ENCODE data around the gene KDELR1.
A peak's percentile ranks its signal among the peaks of the same experiment; 100 is the strongest.

KDELR1 gene

GRCh38 chr19:48370955-48371354 lies 20.4 kb downstream of the KDELR1 start:
- no peak for DNase-seq

DNA sequence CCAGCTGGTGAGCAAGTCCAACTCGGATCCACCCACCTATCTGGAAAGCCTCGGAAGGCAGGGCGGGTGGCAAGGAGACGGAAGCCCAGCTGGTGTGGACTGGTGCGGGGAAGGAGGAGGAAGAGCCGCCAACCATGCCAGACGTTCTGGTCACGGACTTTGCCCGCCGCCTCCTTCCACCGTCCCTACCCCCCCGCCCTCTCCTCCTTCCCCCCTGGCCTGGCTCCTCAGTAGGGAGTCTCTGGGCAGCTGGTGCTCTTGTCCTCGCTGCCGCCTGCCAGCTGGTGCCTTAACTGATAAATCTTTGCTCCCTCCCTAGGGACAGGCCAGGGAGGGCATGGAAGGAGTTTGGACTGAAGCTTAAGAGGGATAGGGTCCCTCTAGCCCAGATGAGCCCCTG lies 22.4 kb downstream of the KDELR1 start:
- DNase-seq: no peak

- DNase-seq: no peak
These were observed 23.5 kb downstream of the KDELR1 start for GRCh38 chr19:48367855-48368254.

- no peak for DNase-seq
These were observed 25.7 kb downstream of the KDELR1 start for GRCh38 chr19:48365602-48366001.

- no peak for DNase-seq
These were observed 26.6 kb downstream of the KDELR1 start for GRCh38 chr19:48364598-48365348.

- DNase-seq: peak; percentile 98
These were observed 27.3 kb downstream of the KDELR1 start, which contains the start of the genes SYNGR4 and TMEM143 for GRCh38 chr19:48363810-48364597. TSS of gene SYNGR4 (plus strand) at chr19:48364367. CDS start at chr19:48365843, 1,476 bp downstream. TSS of gene TMEM143 (minus strand) at chr19:48363940. CDS start at chr19:48363920, 20 bp downstream.

DNA sequence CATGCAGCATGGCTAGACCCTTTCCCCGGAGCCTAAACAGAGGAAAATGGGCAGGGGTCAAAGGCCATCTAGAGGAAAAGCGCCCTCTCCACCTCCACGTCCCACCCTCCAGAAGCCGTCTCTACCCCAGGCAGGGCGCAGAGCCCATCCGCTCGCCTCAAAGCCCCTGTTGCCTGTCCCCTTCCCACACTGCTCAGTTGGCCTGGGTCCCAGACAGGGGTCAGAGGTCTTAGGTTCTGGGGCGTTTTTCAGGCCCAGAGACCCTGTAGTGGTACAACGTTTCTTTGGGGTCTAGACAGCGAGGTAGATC lies 27.9 kb downstream of the KDELR1 start:
- DNase-seq: no peak

DNA sequence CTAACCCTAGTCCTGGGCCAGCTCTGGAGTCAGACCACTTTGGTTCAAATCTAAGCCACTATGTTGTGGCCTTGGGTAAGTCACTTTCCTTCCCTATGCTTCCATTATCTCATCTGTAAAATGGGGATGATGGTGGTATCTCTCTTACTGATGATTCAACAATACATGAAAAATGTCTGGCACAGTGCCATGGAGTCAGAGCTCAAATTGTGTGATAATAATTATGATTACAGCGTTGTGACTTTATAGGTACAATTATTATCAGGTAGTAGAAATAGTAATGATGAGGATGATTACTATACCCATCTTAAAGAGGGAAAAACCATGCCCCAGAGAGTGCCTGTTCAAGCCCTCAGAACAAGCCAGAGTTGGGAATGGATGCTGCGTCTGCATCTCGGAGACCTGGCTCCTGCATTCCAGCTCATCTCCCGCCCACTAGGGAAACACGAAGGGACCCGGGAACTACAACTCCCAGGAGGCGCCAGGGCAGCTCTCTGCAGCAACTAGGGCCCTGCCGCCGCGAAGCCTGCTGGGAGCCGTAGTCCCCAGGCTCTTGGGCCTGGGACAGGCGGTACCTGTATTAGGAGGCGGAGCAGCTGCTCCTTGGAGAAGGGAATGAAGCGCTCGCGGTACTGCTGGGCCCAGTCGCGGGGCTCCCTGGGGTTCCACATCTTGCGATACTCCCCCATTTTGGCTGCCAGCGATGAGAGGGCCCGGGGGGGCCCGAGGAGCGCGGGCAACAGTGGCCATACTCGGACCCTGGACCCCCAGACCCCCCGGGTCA lies 28.4 kb downstream of the KDELR1 start:
- peak; percentile 85 for DNase-seq

GRCh38 chr19:48361912-48362311 lies 29.4 kb downstream of the KDELR1 start:
- DNase-seq: no peak

- no peak for DNase-seq
These were observed 32.2 kb downstream of the KDELR1 start for GRCh38 chr19:48359123-48359522.

DNA sequence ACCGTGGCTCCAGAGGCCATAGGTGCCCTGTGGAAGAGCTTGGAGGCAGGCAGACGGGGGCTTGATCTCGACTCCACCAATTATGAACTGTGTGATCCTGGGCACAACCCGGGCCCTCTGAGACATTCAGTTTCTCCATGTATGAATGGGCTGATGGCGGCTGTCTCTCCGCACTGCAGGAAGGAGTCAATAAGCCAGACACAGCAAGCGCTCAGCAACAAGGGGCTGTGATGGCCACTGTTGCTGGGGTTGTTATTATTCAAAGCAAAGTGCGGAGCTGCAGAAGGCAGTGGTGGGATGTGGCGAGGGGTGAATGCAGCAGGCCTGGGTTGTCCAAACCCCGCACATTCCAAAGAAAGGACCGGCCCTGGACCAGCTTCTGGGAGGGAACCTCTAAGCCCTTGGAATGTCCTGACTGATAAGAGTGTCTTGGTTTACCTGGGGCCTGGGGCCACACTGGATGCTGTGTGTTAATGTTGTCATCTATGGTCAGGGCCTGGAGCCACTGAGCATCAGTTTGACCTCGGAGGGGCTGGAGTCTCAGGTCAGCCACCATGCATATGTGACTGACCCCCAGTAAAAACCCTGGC lies 35.9 kb downstream of the KDELR1 start:
- DNase-seq: no peak

GRCh38 chr19:48354332-48354992 lies 36.9 kb downstream of the KDELR1 start:
- no peak for DNase-seq

DNA sequence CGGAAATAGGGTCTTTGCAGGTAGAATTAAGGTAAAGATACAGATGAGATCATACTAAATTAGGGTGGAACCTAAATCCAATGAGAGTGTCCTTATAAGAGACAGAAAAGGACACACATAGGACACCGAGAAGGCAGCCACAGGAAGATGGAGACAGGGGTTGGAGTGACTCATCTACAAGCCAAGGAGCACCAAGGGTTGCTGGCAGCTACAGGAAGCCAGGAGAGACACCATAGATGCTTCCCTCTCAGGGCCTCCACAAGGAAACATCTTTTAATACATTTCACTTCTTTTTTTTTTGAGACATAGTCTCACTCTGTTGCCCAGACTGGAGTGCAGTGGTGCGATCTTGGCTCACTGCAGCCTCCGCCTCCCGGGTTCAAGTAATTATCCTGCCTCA lies 37.7 kb downstream of the KDELR1 start:
- no peak for DNase-seq

GRCh38 chr19:48351341-48351752 lies 40.0 kb downstream of the KDELR1 start:
- no peak for DNase-seq

DNA sequence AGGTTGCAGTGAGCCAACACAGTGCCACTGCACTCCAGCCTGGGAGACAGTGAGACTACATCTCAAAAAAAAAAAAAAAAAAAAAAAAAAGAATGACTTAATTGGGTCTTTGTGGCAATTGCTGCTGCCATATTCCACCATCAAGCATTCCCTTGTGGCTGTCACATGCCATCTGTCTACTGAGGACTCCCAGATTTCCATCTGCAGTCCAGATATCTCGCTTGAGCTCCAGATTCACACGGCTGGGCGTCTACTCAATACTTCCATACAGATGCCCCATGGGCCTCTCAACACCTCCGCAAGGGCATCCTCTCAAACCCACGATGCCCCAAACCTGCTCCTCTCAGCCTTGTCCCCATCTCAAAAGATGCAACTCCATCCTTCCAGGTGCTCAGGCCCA lies 40.5 kb downstream of the KDELR1 start:
- DNase-seq: no peak

DNA sequence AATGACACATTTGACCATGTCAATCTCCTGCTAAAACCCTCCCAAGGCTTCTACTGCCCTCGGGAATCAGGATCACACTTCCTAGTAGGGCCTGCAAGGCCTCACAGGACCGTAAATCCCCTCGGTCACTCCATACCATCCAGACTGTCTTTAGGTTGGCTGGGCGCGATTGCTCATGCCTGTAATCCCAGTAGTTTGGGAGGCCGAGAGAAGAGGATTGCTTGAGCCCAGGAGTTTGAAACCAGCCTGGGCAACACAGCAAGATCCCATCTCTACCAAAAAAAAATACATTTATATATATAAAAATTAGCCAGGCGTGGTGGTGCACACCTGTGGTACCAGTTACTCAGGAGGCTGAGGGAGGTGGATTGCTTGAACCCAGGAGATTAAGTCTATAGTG lies 42.6 kb downstream of the KDELR1 start:
- no peak for DNase-seq

GRCh38 chr19:48348045-48348444 lies 43.3 kb downstream of the KDELR1 start:
- DNase-seq: no peak

- no peak for DNase-seq
These were observed 45.2 kb downstream of the KDELR1 start for GRCh38 chr19:48346191-48346590.

GRCh38 chr19:48344892-48345291 lies 46.5 kb downstream of the KDELR1 start:
- DNase-seq: no peak

GRCh38 chr19:48342841-48343540 lies 48.4 kb downstream of the KDELR1 start:
- DNase-seq: no peak

DNA sequence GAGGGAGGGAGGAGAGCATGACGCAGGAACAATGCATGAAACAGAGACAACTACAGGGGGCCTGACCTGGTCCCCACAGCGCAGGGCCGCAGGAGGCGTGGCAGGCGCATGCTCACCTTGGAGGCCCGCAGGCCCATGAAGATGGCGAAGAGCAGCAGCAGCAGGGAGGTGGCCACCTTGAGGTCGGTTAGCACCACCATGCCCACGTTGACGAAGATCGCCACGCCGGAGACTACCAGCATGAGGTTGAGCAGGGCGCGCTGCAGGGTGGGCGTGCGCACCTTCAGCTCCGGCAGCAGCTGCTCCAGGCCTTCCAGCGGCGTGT lies 49.0 kb downstream of the KDELR1 start:
- no peak for DNase-seq

All from NCI-H2081 treated with DMSO at 0.1 percent for 48 hours (cell line).